ENCODE results near the gene ATRIP.
"Not testable (repeated sequence)": the region's sequence is repeated elsewhere in the genome, so short reads cannot be mapped to it uniquely, and the experiment has no call there.

The ATRIP gene

GRCh38 chr3:48473617-48473952 is 27.0 kb downstream of the ATRIP start:
- Histone ChIP-seq H3K4me2 (ENCODE audit: low read length) (peak overlapping the region; percentile 67), H3K4me1 (ENCODE audit: insufficient read depth, low read length, severe bottlenecking) (peaks cover 60% of the 10 kb centered on the region), H3K27ac (ENCODE audit: low read depth, low read length, poor library complexity, severe bottlenecking) (peak overlapping the region; percentile 86), H3K36me3 (ENCODE audit: insufficient read depth, low read length) (peaks cover 16% of the 10 kb centered on the region; the same call in 1 of the 2 replicates), H3K27me3 (ENCODE audit: insufficient read depth, low read length) (no peaks in the 10 kb centered on the region), H3F3A (ENCODE audit: insufficient read depth, low read length) (no peaks in the 10 kb centered on the region), H3K79me2 (ENCODE audit: insufficient read depth, low read length) (no peaks in the 10 kb centered on the region), H3K9ac (ENCODE audit: low read length) (peak overlapping the region; percentile 74; the same call in 1 of the 2 replicates), H2AFZ (ENCODE audit: low read length) (peak overlapping the region; percentile 9; the same call in 1 of the 2 replicates), H4K20me1 (ENCODE audit: insufficient read depth, low read length) (no peaks in the 10 kb centered on the region), H3K9me2 (ENCODE audit: low read depth, low read length) (no peaks in the 10 kb centered on the region), H3K4me3 (ENCODE audit: low read depth, low read length, poor library complexity, severe bottlenecking) (peak overlapping the region; percentile 66), H3K9me3 (ENCODE audit: low read length) (no peaks in the 10 kb centered on the region)
- TF ChIP-seq EZH2 (IDR thresholded peaks at IDR 0.05; ENCODE audit: borderline replicate concordance, low read length) (no peak), CTCF (IDR thresholded peaks at IDR 0.05; ENCODE audit: low read length) (no peak)

GRCh38 chr3:48474031-48474430 is 27.5 kb downstream of the ATRIP start:
- H3K9me3 ChIP-seq (ENCODE audit: low read length); H3K4me2 ChIP-seq (ENCODE audit: low read length): not testable (repeated sequence)
- H3K27ac ChIP-seq (ENCODE audit: low read depth, low read length, poor library complexity, severe bottlenecking): peak overlapping the region; percentile 86

GRCh38 chr3:48474619-48475018 is 28.1 kb downstream of the ATRIP start:
- H2AFZ ChIP-seq (ENCODE audit: low read length): no peak overlapping the region
- no peaks in the 10 kb centered on the region for H3K27me3 ChIP-seq (ENCODE audit: insufficient read depth, low read length)
- no peak for TF ChIP-seq EZH2 (IDR thresholded peaks at IDR 0.05; ENCODE audit: borderline replicate concordance, low read length)
- TF ChIP-seq CTCF (IDR thresholded peaks at IDR 0.05; ENCODE audit: low read length): no peak
- no peaks in the 10 kb centered on the region for H3F3A ChIP-seq (ENCODE audit: insufficient read depth, low read length)
- H3K4me1 ChIP-seq (ENCODE audit: insufficient read depth, low read length, severe bottlenecking): peaks cover 60% of the 10 kb centered on the region
- H3K9me2 ChIP-seq (ENCODE audit: low read depth, low read length): no peaks in the 10 kb centered on the region
- no peak overlapping the region for H3K4me2 ChIP-seq (ENCODE audit: low read length)
- H4K20me1 ChIP-seq (ENCODE audit: insufficient read depth, low read length): no peaks in the 10 kb centered on the region
- no peak overlapping the region for H3K9ac ChIP-seq (ENCODE audit: low read length)
- no peak overlapping the region for H3K4me3 ChIP-seq (ENCODE audit: low read depth, low read length, poor library complexity, severe bottlenecking)
- H3K36me3 ChIP-seq (ENCODE audit: insufficient read depth, low read length): peaks cover 6% of the 10 kb centered on the region; the same call in 1 of the 2 replicates
- H3K27ac ChIP-seq (ENCODE audit: low read depth, low read length, poor library complexity, severe bottlenecking): no peak overlapping the region
- no peaks in the 10 kb centered on the region for H3K9me3 ChIP-seq (ENCODE audit: low read length)
- no peaks in the 10 kb centered on the region for H3K79me2 ChIP-seq (ENCODE audit: insufficient read depth, low read length)

More at GRCh38 chr3:48474031-48474430, 27.5 kb downstream of the ATRIP start:
- H4K20me1 ChIP-seq (ENCODE audit: insufficient read depth, low read length); H2AFZ ChIP-seq (ENCODE audit: low read length); H3K79me2 ChIP-seq (ENCODE audit: insufficient read depth, low read length); H3K4me3 ChIP-seq (ENCODE audit: low read depth, low read length, poor library complexity, severe bottlenecking); H3K27me3 ChIP-seq (ENCODE audit: insufficient read depth, low read length); H3K9me2 ChIP-seq (ENCODE audit: low read depth, low read length); H3K9ac ChIP-seq (ENCODE audit: low read length); H3F3A ChIP-seq (ENCODE audit: insufficient read depth, low read length): not testable (repeated sequence)
- H3K4me1 ChIP-seq (ENCODE audit: insufficient read depth, low read length, severe bottlenecking): peaks cover 60% of the 10 kb centered on the region
- H3K36me3 ChIP-seq (ENCODE audit: insufficient read depth, low read length): peaks cover 12% of the 10 kb centered on the region; the same call in 1 of the 2 replicates

GRCh38 chr3:48475188-48475587 is 28.7 kb downstream of the ATRIP start:
- H3K4me3 ChIP-seq (ENCODE audit: low read depth, low read length, poor library complexity, severe bottlenecking): no peak overlapping the region
- TF ChIP-seq CTCF (IDR thresholded peaks at IDR 0.05; ENCODE audit: low read length) (no peak), EZH2 (IDR thresholded peaks at IDR 0.05; ENCODE audit: borderline replicate concordance, low read length) (no peak)
- no peaks in the 10 kb centered on the region for H3F3A ChIP-seq (ENCODE audit: insufficient read depth, low read length)
- H3K79me2 ChIP-seq (ENCODE audit: insufficient read depth, low read length): no peaks in the 10 kb centered on the region
- H3K4me2 ChIP-seq (ENCODE audit: low read length): no peak overlapping the region
- H2AFZ ChIP-seq (ENCODE audit: low read length): no peak overlapping the region
- H3K27me3 ChIP-seq (ENCODE audit: insufficient read depth, low read length): no peaks in the 10 kb centered on the region
- H3K9me2 ChIP-seq (ENCODE audit: low read depth, low read length): no peaks in the 10 kb centered on the region
- H3K36me3 ChIP-seq (ENCODE audit: insufficient read depth, low read length): peaks cover 2% of the 10 kb centered on the region; the same call in 1 of the 2 replicates
- H3K9me3 ChIP-seq (ENCODE audit: low read length): no peaks in the 10 kb centered on the region
- peaks cover 55% of the 10 kb centered on the region for H3K4me1 ChIP-seq (ENCODE audit: insufficient read depth, low read length, severe bottlenecking)
- no peak overlapping the region for H3K9ac ChIP-seq (ENCODE audit: low read length)
- no peaks in the 10 kb centered on the region for H4K20me1 ChIP-seq (ENCODE audit: insufficient read depth, low read length)
- no peak overlapping the region for H3K27ac ChIP-seq (ENCODE audit: low read depth, low read length, poor library complexity, severe bottlenecking)

All from OCI-LY1 (cell line).